NCI-H2029 treated with DMSO at 0.1 percent for 48 hours (cell line): Measurements from ENCODE around the gene MRPL2.
A peak's percentile ranks its signal among the peaks of the same experiment; 100 is the strongest.
"Not testable (repeated sequence)": the region's sequence is repeated elsewhere in the genome, so short reads cannot be mapped to it uniquely, and the experiment has no call there.

Source experiments
- DNase-seq: peaks from one replicate; lab custom pipeline; 2025; lab: John Stamatoyannopoulos, UW

MRPL2 gene

DNA sequence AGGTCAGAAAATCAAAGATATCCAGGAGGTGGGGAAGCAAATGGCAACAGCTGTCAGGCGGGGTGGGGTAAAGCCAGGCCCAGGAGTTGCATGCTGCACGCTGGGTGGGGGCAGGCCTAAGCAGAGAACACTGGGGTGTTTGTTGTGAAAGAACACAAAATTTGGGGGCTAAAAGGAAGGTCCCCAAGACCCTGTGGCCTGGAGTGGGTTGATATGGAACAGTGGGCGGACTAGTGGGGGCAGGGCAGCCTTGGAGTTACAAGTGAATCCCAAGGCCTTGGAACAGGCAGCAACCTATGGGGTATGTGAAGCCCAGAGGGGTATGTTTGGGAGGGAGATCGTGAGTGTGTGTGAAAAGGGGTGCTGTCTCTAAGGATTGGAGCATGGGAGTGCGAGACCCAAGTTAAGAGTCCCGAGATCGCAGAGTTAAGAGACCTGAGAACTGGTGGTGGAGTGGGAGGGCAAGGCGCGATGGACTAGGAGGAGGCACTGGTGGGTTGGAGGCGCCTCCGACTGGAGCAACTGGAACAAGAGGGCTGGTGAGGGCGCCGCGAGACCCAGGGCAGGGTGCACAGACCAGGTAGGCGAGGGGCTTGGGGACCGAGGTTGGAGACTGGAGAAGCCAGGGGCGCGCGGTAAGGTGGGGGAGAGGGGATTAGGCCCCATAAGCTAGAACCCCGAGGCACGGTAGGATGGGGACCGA, 6.2 kb downstream of the MRPL2 start:
- no peak for DNase-seq

DNA sequence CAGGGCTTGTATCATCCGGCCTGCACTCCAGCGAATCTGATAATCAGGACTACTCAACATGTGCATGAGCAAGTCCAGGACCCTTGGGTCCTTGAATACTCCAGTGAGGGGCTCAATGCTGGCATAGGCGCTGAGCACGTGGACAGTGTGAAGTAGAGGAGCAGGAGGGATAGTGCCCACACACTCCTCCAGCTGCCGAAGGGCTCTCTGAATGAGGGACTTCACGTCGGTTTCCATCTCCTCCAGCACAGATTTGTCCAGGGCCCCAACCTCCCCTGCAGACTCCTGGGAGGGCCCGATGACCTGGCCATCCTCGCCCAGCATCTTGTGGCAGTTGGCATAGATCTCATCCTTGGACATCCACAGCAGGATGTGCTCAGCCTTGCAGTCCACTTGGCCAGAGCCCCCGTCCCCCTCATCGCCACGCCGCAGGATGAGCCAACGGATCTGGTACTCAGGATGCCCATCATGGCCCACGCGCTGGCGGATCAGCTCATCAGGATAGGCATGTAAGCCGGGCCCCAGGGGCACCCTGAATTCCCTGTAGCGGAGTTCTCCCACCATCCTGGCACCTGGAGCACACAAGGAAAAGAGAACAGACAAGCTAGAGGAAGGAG, 6.9 kb downstream of the MRPL2 start:
- no peak for DNase-seq

DNA sequence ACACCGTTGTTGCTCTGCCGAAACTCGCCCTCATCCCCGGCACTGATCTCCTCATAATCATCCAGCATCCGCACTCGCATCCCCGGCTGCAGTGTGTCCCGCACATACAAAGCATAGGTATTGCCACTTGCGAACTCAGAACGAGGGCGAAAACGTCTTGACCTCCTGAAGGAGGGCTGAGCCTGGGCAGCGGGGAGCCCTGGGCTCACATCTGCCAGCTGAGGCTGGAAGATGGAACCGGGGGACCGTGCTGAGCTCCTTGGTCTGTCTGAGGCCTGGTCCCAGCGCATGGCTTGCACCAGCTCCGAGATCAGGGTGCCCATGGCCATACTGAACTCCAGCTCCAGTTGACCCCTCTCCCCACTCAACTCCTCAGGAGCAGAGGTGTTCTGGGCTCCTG, 8.3 kb downstream of the MRPL2 start:
- DNase-seq: no peak

- DNase-seq: no peak
These were observed 11.2 kb downstream of the MRPL2 start for GRCh38 chr6:43047998-43048397.

DNA sequence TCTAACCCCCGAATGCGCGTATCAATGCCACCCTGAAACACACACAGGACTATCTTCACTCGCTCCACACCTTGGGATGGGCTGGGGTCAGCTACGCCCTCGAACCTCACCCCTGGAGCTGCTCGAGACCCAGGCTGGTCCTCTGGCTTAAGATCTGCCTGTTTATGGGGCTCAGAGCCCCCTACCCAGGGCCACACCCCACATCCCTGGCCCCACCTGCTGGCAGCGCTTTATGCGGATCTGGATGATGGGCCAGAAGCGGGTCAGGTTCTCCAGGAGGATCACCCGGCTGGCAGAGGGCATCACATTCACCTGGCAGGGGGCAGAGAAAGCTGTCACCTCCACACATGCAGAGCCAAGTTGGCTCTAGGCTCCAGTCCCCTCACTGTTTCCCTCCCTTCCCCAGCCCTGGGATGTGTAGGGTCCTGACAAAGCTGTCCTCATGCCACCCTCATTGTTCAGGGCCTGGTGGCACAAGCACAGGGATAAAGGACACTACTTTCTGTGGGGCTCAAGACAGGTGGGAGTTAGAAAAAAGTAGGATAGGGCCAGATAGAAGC, 13.8 kb downstream of the MRPL2 start:
- no peak for DNase-seq

DNA sequence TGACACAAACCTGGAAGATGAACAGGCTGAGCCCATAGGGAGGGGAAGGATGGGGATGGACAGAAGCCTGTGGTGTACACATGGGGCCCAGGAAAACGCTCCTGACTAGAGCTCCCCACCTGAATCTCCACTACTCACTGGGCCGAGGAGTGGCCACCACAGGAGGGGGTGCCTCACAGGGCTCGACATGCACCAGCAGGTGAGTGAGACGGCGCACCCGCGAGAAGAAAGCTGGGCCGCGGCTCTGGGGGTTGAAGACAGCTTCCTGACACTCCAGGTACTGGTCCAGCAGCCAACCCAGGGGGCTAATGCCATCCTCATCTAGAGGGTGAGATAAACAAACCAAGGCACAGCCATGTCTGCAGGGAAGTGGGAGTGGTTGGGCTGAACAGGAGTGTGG, 15.9 kb downstream of the MRPL2 start:
- DNase-seq: no peak

GRCh38 chr6:43041475-43041874, 17.8 kb downstream of the MRPL2 start:
- DNase-seq: not testable (repeated sequence)

GRCh38 chr6:43040542-43041257, 18.5 kb downstream of the MRPL2 start:
- DNase-seq: no peak

DNA sequence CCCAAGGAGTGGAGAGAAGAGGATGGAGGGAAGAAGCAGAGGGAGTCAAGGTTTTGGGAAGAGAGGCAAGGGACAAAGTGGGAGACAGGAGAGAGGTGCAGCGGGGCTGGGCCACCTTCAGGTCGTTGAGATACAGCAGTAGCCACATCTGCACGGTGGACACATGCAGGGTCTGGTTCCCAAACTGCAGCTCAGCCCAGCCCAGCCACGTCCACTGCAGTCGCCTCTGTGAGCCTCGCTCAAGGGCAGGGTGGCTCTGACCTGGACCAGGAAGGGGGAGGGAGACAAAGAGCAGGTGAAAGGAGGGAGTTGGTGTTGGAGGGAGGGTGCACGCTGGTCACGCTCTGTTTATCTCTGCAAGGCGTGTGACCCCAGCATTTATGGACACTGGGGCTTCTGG, 20.5 kb downstream of the MRPL2 start:
- no peak for DNase-seq

DNA sequence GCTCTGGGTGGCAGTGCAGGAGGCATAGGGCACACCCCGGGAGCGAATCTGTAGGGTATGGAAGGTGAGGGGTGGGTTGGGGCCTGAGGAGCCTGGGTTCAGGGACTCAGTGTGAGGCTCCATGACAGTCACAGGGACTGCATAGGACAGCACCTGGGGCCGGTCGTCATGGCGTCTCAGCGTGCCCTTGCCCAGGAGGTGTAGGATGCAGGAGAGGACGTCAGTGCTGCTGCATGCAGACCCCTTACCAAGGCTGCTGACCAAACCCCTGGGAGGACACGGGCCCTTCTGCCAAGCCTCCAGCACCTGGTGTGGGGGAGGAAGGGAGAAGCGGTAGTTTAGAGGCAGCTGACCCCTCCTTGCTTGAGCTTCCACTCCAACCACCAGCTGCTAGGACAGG, 21.5 kb downstream of the MRPL2 start:
- no peak for DNase-seq

- DNase-seq: no peak
These were observed 22.0 kb downstream of the MRPL2 start for GRCh38 chr6:43037197-43037596.

DNA sequence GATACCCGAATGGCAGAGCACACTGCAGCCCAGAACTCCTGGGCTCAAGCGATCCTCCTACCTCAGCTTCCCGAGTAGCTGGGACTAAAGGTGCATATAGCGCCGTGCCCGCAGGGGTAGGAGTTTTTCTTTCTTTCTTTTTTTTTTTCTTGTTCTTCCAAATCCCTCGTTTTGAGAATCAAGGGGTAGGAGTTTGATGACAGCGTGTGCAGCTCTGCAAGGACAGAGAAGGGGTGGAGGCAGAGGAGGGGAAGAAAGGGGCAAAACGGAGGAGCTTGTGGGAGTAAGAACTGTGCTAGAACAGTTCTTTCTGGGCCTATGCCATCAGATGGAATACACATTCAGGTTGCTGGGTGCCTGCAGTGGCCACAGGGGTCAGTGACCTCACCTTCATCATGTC, 22.5 kb downstream of the MRPL2 start:
- no peak for DNase-seq

GRCh38 chr6:43035495-43036194, 23.6 kb downstream of the MRPL2 start:
- no peak for DNase-seq

- DNase-seq: no peak
These were observed 25.1 kb downstream of the MRPL2 start for GRCh38 chr6:43034190-43034525.

DNA sequence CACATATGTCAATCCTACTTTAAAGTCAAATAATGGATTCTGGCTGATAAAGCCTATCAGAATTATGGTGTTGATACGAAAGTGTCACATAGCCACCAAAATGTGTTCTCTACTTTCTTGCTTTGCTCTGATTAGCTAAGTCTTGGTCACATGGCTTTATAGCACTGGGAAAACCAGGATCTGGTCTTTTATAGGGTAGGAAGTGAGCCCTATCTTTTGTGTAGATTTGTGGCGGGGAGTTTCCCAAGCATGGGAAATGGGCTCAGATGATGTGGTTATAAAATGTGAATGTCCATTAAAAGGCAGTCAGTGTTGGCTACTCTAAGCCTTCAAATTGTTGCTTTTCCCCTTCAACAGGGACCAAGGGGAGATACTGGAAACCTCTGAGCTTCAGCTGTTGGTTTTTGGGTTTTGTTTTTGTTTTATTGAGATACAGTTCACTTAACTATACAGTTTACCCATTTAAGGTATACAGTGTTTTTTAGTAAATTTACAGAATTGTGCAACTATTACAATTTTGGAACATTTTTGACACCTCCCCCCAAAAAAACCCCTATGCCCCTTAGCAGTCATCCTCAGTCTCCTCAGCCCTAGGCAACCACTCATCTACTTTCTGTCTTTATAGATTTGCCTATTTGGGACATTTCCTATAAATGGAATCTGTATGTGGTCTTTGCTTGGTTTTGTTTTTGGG, 25.6 kb downstream of the MRPL2 start:
- DNase-seq: no peak

GRCh38 chr6:43032326-43032725, 26.9 kb downstream of the MRPL2 start:
- DNase-seq: no peak

GRCh38 chr6:43029120-43029519, 30.1 kb downstream of the MRPL2 start:
- DNase-seq: no peak

- DNase-seq: no peak
These were observed 32.9 kb downstream of the MRPL2 start for GRCh38 chr6:43026365-43026764.

DNA sequence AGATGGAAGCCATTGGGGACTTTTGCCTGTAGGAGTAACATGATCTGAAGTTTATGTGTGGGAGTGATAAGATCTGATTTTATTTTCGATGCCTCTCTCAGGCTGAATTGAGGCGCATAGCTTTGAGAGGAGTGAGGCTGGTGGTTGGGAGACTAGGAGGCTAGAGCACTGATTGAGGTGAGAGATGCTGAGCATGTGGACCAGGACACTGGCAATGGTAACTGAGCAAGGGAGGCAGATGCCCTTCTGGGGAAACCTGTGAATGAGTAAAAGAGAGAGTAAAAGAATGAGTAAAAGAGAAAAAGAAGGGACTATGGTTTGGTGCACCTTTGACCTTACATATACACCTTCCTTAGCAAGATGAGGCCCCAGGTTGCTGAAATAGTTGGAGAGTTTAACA, 34.8 kb downstream of the MRPL2 start:
- DNase-seq: no peak

- peak; percentile 36 for DNase-seq
These were observed 37.8 kb downstream of the MRPL2 start, which contains the start of gene RRP36 for GRCh38 chr6:43021270-43022047. RRP36 (plus strand) TSS chr6:43021623; CDS start chr6:43021655, 32 bp downstream.

DNA sequence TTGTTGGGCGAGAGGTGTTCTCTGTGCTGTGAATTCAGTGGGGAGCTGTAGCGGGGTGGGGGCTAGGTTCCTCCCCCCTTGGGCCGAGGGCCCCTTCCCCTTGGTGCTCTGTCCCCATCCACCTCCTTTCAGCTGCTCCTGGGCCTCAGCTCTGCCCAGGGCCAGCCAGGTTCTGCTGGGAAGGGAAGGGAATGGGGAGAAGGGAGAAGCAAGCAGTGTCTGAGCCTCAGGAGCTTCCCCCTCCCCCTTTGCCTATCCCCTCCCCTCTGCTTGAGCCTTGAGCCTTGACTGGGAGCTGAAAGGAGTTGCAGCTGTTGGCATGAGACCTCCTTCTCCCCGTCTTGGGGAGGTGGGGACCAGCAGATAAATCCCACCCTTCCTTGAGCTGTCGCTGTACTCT, 38.4 kb downstream of the MRPL2 start:
- DNase-seq: no peak
